Astrocyte of the spinal cord (primary cell): ENCODE data around the gene KRT83.

ENCODE experiments used
- DNase-seq: peaks from one replicate; pipeline ENCODE4 v3.0.0; 2011; ENCODE audit warnings: low read depth, low spot score
- H3K4me3 ChIP-seq: 2 replicates; pipeline ENCODE4 v1.5.1; 2011; ENCODE audit warnings: low read depth, mild to moderate bottlenecking, low read length, moderate library complexity
- CTCF ChIP-seq: IDR thresholded peaks from 2 replicates; pipeline ENCODE4 v1.5.1; 2012; ENCODE audit warnings: low read depth, mild to moderate bottlenecking, low read length, inconsistent platforms
- in situ Hi-C: cut with HindIII; loops from 2 replicates; pipeline ENCODE4 v1.10.0; 2017; ENCODE audit warnings: low sequenced_read_pairs

The KRT83 gene

GRCh38 chr12:52300796-52301691, 20.2 kb downstream of the KRT83 start:
- no peak for DNase-seq
- H3K4me3 ChIP-seq = no peak overlapping the region
- no peak for TF ChIP-seq CTCF
- in situ Hi-C loops = no loop called here

- no peak overlapping the region for H3K4me3 ChIP-seq
- in situ Hi-C loops = no loop called here
- no peak for DNase-seq
- no peak for TF ChIP-seq CTCF
Measured at GRCh38 chr12:52298677-52299190, 22.5 kb downstream of the KRT83 start.

- in situ Hi-C loops = no loop called here
- TF ChIP-seq CTCF = no peak
- no peak overlapping the region for H3K4me3 ChIP-seq
- DNase-seq = no peak
Measured at GRCh38 chr12:52296572-52297215, 24.5 kb downstream of the KRT83 start.

- H3K4me3 ChIP-seq = no peak overlapping the region
- no peak for TF ChIP-seq CTCF
- no peak for DNase-seq
- in situ Hi-C loops = no loop called here
Measured at GRCh38 chr12:52295663-52296062, 25.5 kb downstream of the KRT83 start.

GRCh38 chr12:52294803-52295202, 26.4 kb downstream of the KRT83 start:
- no peak for TF ChIP-seq CTCF
- H3K4me3 ChIP-seq = no peak overlapping the region
- in situ Hi-C loops = no loop called here
- DNase-seq = no peak

- in situ Hi-C loops = no loop called here
- no peak for DNase-seq
- no peak overlapping the region for H3K4me3 ChIP-seq
- TF ChIP-seq CTCF = no peak
Measured at GRCh38 chr12:52293926-52294325, 27.3 kb downstream of the KRT83 start.
